Endodermal cell (in vitro differentiated cells): ENCODE results near the gene USH1C. TPM values are rescaled to one million over a fixed set of nuclear protein-coding genes. Genes with fewer than 3 reads are reported as not detected.

Source experiments
- DNase-seq: peaks from one replicate; pipeline ENCODE4 v3.0.0-alpha.2; 2017
- H3K27ac ChIP-seq: 2 replicates; pipeline ENCODE4 v1.5.1; 2013; ENCODE audit warnings: mild to moderate bottlenecking, low read depth, low read length, moderate library complexity
- H3K27me3 ChIP-seq: 2 replicates; pipeline ENCODE4 v1.6.1; 2013; ENCODE audit warnings: mild to moderate bottlenecking, low read length, moderate library complexity; ENCODE audit not compliant: insufficient read depth, control insufficient read depth, poor library complexity, severe bottlenecking
- H3K36me3 ChIP-seq: 2 replicates; pipeline ENCODE4 v1.7.0; 2013; ENCODE audit warnings: mild to moderate bottlenecking, low read length, moderate library complexity; ENCODE audit not compliant: control insufficient read depth, insufficient read depth
- H3K4me1 ChIP-seq: one replicate; pipeline ENCODE4 v1.7.0; 2013; ENCODE audit warnings: low read length; ENCODE audit not compliant: control insufficient read depth, insufficient read depth
- H3K4me3 ChIP-seq: 2 replicates; pipeline ENCODE4 v1.5.1; 2013; ENCODE audit warnings: mild to moderate bottlenecking, low read length, moderate library complexity
- H3K9ac ChIP-seq: 2 replicates; pipeline ENCODE4 v1.6.1; 2013; ENCODE audit warnings: mild to moderate bottlenecking, low read length, moderate library complexity; ENCODE audit not compliant: poor library complexity, severe bottlenecking; ENCODE audit errors: extremely low read depth
- H3K9me3 ChIP-seq: 2 replicates; pipeline ENCODE4 v1.6.1; 2013; ENCODE audit warnings: mild to moderate bottlenecking, low read length, moderate library complexity; ENCODE audit not compliant: control insufficient read depth
- H3K27ac Mint-ChIP-seq: 2 replicates; pipeline ENCODE4 v1.8.0; 2020; ENCODE audit warnings: mixed read lengths
- H3K27me3 Mint-ChIP-seq: 2 replicates; pipeline ENCODE4 v1.8.0; 2021; ENCODE audit warnings: mild to moderate bottlenecking, mixed read lengths; ENCODE audit not compliant: insufficient read depth
- H3K36me3 Mint-ChIP-seq: 2 replicates; pipeline ENCODE4 v1.8.0; 2020; ENCODE audit warnings: low read depth, mixed read lengths
- H3K4me1 Mint-ChIP-seq: 2 replicates; pipeline ENCODE4 v1.8.0; 2020; ENCODE audit warnings: mixed read lengths
- H3K4me3 Mint-ChIP-seq: 2 replicates; pipeline ENCODE4 v1.8.0; 2020; ENCODE audit warnings: mild to moderate bottlenecking, moderate library complexity, mixed read lengths
- H3K9me3 Mint-ChIP-seq: 2 replicates; pipeline ENCODE4 v1.8.0; 2020; ENCODE audit warnings: mild to moderate bottlenecking, mixed read lengths
- WGBS, 2 experiments: methylation state at CpG; one replicate each; pipeline versions ENCODE4 v1.1.5 to v1.1.7; 2013; ENCODE audit warnings: missing lambda C conversion rate in 2 of 2, mixed read lengths in 1 of 2; ENCODE audit not compliant: insufficient coverage in 1 of 2, insufficient read length in 1 of 2; 5-methylcytosine and 5-hydroxymethylcytosine counted together
- total RNA-seq, 2 donors: library from RNA; stranded (reverse); fragmentation: NEBNext Ultra II Directional in 1 of 2; extraction: Animal tissue kit (Norgen Biotek cat#: 25700) in 1 of 2; gene quantifications; 2 replicates in 1 of 2; 3 replicates in 1 of 2; pipeline ENCODE4 v1.2.1, GENCODE V29; 2021
- TF ChIP-seq, protein P1 (sequence below): fragments of 200-600 bp; sonication (generic); conservative IDR thresholded peaks from 2 replicates; pipeline ENCODE4 v1.5.0; 2021; ENCODE audit warnings: antibody characterized with exemption, mild to moderate bottlenecking

Gene USH1C
- total RNA-seq, 2 donors from 2014 or later = 1.5 to 2.8 TPM

DNA sequence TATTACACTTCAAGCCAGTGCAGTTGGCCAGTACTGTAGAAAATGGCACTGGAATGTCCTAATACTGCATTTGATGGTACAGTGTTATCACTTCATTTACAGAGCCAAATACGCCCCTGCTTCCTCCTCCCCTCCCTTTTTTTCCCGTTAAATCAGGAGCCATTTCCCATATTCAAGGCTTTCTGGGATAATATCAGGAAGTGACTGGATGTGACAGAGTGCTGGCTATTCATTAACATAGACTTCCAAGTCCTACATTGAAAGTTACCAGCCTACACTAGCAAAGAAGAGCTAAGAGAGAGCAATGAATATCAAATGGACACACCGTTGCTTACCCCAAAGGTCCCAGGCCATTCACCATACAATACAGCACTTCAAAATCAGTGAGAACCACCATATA lies 35.4 kb downstream of the USH1C start:
- Mint-ChIP-seq H3K4me3 (no peak overlapping the region), H3K27ac (no peak overlapping the region), H3K4me1 (peaks cover 3% of the 10 kb centered on the region), H3K36me3 (no peaks in the 10 kb centered on the region), H3K9me3 (no peaks in the 10 kb centered on the region), H3K27me3 (peaks cover 30% of the 10 kb centered on the region)
- DNase-seq = no peak
- Histone ChIP-seq H3K36me3 (no peaks in the 10 kb centered on the region), H3K4me1 (no peaks in the 10 kb centered on the region), H3K27ac (no peak overlapping the region), H3K4me3 (no peak overlapping the region), H3K27me3 (no peaks in the 10 kb centered on the region), H3K9ac (no peak overlapping the region), H3K9me3 (no peaks in the 10 kb centered on the region)
- 64% methylated on average over 3 of the region's 3 CpGs; no CpG with 5 or more reads in 1 of the 2 experiments for WGBS, 2 experiments
- TF ChIP-seq, protein P1, sequence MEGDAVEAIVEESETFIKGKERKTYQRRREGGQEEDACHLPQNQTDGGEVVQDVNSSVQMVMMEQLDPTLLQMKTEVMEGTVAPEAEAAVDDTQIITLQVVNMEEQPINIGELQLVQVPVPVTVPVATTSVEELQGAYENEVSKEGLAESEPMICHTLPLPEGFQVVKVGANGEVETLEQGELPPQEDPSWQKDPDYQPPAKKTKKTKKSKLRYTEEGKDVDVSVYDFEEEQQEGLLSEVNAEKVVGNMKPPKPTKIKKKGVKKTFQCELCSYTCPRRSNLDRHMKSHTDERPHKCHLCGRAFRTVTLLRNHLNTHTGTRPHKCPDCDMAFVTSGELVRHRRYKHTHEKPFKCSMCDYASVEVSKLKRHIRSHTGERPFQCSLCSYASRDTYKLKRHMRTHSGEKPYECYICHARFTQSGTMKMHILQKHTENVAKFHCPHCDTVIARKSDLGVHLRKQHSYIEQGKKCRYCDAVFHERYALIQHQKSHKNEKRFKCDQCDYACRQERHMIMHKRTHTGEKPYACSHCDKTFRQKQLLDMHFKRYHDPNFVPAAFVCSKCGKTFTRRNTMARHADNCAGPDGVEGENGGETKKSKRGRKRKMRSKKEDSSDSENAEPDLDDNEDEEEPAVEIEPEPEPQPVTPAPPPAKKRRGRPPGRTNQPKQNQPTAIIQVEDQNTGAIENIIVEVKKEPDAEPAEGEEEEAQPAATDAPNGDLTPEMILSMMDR = no peak

DNA sequence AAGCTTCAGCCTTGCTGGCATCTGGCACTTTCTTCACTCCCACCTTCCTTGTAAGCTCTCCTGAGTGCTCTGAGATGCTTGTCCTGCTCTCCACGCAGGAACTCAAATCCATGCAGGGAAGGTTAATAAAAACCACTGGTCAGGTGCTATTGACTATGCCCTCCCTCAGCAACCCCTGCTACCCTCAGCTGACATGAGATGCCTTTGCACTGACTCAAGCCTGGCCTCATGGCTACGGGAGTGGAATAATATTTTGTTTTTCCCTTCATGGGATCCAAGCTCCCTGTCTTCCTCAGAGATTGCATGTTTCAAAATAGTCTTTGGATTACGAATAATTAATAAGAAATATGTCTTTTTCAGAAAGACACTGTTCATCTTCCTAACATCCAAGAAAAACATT lies 35.9 kb downstream of the USH1C start:
- no peak overlapping the region for H3K9ac ChIP-seq
- H3K4me1 ChIP-seq = no peaks in the 10 kb centered on the region
- H3K4me3 ChIP-seq = no peak overlapping the region
- 72% methylated on average over 2 of the region's 3 CpGs; no CpG with 5 or more reads in 1 of the 2 experiments for WGBS, 2 experiments
- no peaks in the 10 kb centered on the region for H3K27me3 ChIP-seq
- no peak overlapping the region for H3K27ac Mint-ChIP-seq
- no peaks in the 10 kb centered on the region for H3K9me3 Mint-ChIP-seq
- TF ChIP-seq, protein P1 = no peak
- H3K36me3 Mint-ChIP-seq = no peaks in the 10 kb centered on the region
- peaks cover 30% of the 10 kb centered on the region for H3K27me3 Mint-ChIP-seq
- no peaks in the 10 kb centered on the region for H3K36me3 ChIP-seq
- H3K9me3 ChIP-seq = no peaks in the 10 kb centered on the region
- no peak overlapping the region for H3K4me3 Mint-ChIP-seq
- DNase-seq = no peak
- peaks cover 3% of the 10 kb centered on the region for H3K4me1 Mint-ChIP-seq
- H3K27ac ChIP-seq = no peak overlapping the region

DNA sequence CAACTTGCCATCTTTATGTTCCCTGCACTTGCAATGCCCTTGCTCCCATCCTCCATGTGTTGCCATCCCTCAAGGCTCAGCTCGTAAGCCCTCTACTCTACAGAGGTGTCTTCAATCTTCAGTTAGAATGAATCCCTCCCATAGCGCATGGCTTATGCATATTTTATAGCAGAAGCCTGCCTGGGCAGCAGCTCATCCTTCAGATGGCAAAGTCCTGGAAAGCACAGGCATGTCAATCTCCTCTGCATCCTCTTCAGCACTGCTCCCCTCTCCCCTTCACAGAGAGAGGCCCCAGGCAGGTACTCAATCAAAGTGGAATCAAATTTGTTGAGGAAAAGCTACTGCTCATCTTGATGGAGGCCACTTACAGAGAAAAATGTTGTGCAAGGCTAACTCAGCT lies 36.4 kb downstream of the USH1C start:
- TF ChIP-seq, protein P1 = no peak
- Histone ChIP-seq H3K9ac (no peak overlapping the region), H3K27me3 (no peaks in the 10 kb centered on the region), H3K9me3 (no peaks in the 10 kb centered on the region), H3K36me3 (no peaks in the 10 kb centered on the region), H3K27ac (no peak overlapping the region), H3K4me1 (no peaks in the 10 kb centered on the region), H3K4me3 (no peak overlapping the region)
- no peak for DNase-seq
- H3K27ac Mint-ChIP-seq = no peak overlapping the region
- peaks cover 3% of the 10 kb centered on the region for H3K4me1 Mint-ChIP-seq
- peaks cover 26% of the 10 kb centered on the region for H3K27me3 Mint-ChIP-seq
- no peak overlapping the region for H3K4me3 Mint-ChIP-seq
- H3K36me3 Mint-ChIP-seq = no peaks in the 10 kb centered on the region
- H3K9me3 Mint-ChIP-seq = no peaks in the 10 kb centered on the region
- 95 to 100% methylated on average over 1 to 2 of the region's 2 CpGs for WGBS, 2 experiments
